SH-SY5Y (cell line): ENCODE measurements around the gene CCDC134.

Experiments
- GATA2 ChIP-seq: IDR thresholded peaks from 2 replicates; pipeline ENCODE4 v1.6.1; 2011; ENCODE audit warnings: mild to moderate bottlenecking, low read depth, low read length
- GATA3 ChIP-seq: IDR thresholded peaks from 2 replicates; pipeline ENCODE4 v1.6.1; 2011; ENCODE audit warnings: low read depth, mild to moderate bottlenecking, low read length, moderate library complexity

GRCh38 chr22:41822317-41823057 is 22.0 kb downstream of the CCDC134 start:
- TF ChIP-seq GATA2 = no peak
- no peak for TF ChIP-seq GATA3
